Left renal pelvis (tissue), 4 donors: Measurements from ENCODE around the gene FBH1. TPM values are rescaled to one million over a fixed set of nuclear protein-coding genes. Genes with fewer than 3 reads are reported as not detected.
"Not testable (repeated sequence)": the region's sequence is repeated elsewhere in the genome, so short reads cannot be mapped to it uniquely, and the experiment has no call there.

Source experiments
- DNase-seq, 4 donors: peaks; one replicate each; pipeline ENCODE4 v3.0.0-alpha.2; 2013; ENCODE audit warnings: low read depth in 4 of 4, low spot score in 3 of 4
- polyA plus RNA-seq, 4 donors: library from polyadenylated mRNA; unstranded; fragments of 120-200 nt; gene quantifications; one replicate each; pipeline ENCODE4 v1.2.1, GENCODE V29; 2013; ENCODE audit not compliant: insufficient read length in 4 of 4

FBH1 gene
- polyA plus RNA-seq, 4 donors = 57.4 to 87.8 (median 66.9) TPM

DNA sequence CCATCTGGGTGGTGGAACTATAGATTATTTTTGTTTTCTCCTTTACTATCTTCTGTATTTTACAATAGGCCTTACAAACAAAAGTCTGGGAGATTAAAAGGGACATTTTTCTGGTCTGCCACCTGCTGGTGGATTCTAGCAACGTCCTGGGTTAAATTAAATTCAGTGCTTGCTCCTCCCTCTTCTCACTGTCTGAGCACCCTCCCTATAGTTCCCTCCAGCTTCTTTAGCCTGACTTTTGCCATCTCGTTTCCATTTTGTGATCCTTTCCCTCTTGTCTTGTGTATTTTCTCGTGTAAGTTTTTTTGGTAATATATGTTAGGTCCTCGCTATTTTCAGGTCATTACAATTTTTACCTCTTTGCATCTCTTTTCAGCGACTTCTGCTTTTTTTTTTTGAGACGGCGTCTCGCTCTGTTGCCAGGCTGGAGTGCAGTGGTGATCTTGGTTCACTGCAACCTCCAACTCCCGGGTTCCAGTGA lies 16.5 kb upstream of the FBH1 start:
- DNase-seq = peak; percentile 56 to 73 (median 64)

- DNase-seq = no peak
These were observed 13.8 kb upstream of the FBH1 start for GRCh38 chr10:5876181-5876768.

DNA sequence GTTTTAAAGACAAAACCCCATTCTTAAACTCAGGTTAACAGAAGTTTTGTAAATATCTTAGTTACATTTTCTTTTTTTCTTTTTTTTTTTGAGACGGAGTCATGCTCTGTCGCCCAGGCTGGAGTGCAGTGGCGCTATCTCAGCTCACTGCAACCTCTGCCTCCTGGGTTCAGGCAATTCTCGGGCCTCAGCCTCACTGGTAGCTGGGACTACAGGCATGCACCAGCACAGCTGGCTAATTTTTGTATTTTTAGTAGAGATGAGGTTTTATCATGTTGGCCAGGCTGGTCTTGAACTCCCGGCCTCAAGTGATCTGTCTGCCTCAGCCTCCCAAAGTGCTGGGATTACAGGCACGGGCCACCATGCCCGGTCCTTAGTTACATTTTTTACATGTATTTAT lies 13.0 kb upstream of the FBH1 start:
- DNase-seq = not testable (repeated sequence)

DNA sequence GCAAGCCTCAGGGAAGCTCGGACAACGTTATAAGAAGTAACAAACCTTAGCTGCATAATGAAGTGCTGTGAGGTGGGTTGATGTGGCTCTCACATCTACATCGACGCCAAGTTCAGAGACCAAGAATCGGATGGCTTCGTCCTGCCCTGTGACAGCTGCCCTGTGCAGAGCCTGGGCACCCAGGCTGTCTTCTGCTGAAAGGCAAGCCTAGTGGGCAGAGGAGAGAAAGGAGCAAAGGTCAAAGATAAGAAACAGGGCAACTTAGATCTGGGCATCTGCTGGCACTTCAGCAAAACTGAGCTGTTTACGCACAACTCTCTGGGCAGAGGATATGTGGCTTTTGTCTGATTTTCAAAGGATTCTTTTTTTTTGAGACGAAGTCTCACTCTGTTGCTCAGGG lies 7.1 kb upstream of the FBH1 start:
- DNase-seq = no peak

DNA sequence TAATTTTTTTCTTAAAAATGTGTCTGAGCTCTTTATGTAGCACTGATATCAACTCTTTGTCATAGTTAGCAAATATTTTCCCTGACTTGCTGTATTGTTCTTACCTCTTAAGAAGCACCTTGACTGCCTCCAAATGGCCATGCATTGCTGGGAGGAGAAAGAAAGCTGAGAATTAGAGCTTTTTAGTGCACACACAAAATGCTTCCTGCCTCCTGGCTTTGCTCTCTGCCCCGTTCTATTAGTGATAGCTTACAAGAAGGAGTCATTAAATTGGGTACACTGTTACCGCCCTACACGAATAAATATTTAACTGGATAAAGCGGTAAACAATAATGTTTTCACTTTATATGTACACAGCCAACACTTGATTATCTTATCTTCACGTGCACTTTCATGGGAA lies 4.4 kb upstream of the FBH1 start:
- no peak for DNase-seq

- no peak for DNase-seq
These were observed 3.0 kb upstream of the FBH1 start for GRCh38 chr10:5887029-5887428.

DNA sequence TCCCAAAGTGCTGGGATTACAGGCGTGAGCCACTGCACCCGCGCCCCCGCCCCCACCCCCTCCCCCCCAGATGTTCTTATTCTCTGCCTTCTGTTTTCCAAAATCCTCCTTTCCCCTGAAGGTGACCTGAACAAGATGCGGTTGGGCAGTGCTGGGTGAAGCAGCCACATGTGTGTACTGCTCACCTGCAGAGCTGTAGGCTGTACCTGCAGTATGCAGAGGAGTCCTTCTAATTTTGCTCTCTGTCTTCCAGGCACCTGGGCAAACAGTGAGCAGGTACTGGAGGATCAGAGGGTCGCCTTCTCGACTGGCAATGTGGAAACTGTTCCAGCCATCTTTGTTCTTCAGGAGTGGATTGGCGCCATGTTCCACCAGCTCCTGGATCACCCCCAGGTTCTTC lies 2.4 kb upstream of the FBH1 start:
- DNase-seq = no peak

DNA sequence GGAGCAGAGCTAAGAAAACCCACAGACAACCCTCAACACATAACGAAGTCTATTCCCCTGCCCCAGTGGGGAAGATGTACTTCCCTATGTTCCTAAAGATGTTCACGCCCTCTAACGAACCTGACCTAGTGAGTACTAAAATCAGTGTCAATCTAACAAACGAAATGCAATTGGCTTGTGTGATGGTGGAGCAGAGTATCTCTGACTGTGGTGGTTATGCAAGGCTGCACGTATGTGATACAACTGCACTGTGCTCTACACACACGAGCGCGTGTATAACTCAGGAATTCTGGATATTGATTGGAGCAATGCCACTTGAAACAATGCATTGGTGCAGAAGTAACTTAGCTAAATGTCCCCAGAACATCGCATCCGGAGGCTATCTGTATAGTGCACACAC lies 1.7 kb upstream of the FBH1 start:
- DNase-seq = no peak

GRCh38 chr10:5888843-5889623 lies 1.0 kb upstream of the FBH1 start:
- no peak for DNase-seq

- DNase-seq = no peak
These were observed 441 bp downstream of the FBH1 start for GRCh38 chr10:5890452-5890915.

DNA sequence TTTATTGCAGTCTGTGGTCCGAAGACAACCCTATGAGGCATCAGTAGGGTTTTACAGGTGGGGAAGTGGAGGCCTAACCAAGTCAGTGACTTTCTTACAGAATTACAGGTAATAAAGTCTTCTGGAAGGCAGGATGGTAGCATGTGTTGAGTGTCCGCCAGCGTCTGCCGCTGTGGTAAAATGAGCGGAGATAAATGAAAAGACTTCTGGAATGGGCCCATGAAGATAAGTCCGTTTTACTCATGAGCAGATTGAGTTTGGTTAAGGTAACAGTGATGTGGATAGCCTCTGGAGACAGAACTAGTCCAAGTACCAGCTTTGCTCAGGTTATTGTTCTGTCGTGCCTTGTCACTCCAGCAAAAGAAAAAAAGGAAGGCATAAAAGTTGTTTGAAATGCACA lies 966 bp downstream of the FBH1 start:
- DNase-seq = no peak

- no peak for DNase-seq
These were observed 2.0 kb downstream of the FBH1 start for GRCh38 chr10:5892007-5892406.

GRCh38 chr10:5893321-5893720 lies 3.3 kb downstream of the FBH1 start:
- DNase-seq = no peak

- no peak for DNase-seq
These were observed 4.4 kb downstream of the FBH1 start for GRCh38 chr10:5894403-5894802.

- no peak for DNase-seq
These were observed 4.8 kb downstream of the FBH1 start for GRCh38 chr10:5894873-5895272.

GRCh38 chr10:5895365-5895764 lies 5.3 kb downstream of the FBH1 start:
- DNase-seq = no peak

GRCh38 chr10:5895804-5896203 lies 5.8 kb downstream of the FBH1 start:
- no peak for DNase-seq

- no peak for DNase-seq
These were observed 6.4 kb downstream of the FBH1 start for GRCh38 chr10:5896208-5897052.

DNA sequence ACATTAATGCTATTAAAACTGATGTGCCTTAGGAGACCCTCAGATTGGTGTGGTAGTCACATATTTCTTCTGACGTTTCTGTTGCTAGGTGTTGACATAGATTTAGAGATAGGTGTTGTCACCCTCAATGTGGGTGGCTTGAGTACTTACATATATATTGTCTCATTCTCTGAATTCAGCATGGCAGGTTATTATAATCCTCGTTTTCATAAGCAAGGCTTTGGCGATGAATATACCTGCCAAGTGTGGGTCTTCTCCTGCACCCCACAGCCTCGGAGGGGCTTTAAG lies 7.0 kb downstream of the FBH1 start:
- DNase-seq = no peak

- no peak for DNase-seq
These were observed 7.5 kb downstream of the FBH1 start for GRCh38 chr10:5897504-5897903.

DNA sequence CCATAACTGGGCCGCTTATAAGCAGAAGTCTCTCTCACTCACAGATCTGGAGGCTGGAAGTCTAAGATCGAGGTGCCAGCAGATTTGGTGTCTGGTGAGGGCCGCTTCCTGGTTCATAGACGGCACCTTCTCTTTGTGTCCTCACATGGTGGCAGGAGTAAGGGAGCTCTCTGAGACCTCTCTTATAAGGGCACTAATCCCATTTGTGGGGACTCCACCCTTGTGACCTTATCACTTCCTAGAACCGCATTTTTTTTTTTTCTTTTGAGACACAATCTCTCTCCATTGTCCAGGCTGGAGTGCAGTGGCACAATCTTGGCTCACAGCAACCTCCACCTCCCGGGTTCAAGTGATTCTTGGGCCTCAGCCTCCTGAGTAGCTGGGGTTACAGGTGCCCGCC lies 8.1 kb downstream of the FBH1 start:
- no peak for DNase-seq

GRCh38 chr10:5900247-5900646 lies 10.2 kb downstream of the FBH1 start:
- no peak for DNase-seq
